Measurements from ENCODE around the gene HPN. TPM values are rescaled to one million over a fixed set of nuclear protein-coding genes. Genes with fewer than 3 reads are reported as not detected.
A peak's percentile ranks its signal among the peaks of the same experiment; 100 is the strongest.
"Not testable (repeated sequence)": the region's sequence is repeated elsewhere in the genome, so short reads cannot be mapped to it uniquely, and the experiment has no call there.

The HPN gene
- total and polyA plus RNA-seq, 5 experiments from 2014 or later: 0.16 TPM; not detected in 3

DNA sequence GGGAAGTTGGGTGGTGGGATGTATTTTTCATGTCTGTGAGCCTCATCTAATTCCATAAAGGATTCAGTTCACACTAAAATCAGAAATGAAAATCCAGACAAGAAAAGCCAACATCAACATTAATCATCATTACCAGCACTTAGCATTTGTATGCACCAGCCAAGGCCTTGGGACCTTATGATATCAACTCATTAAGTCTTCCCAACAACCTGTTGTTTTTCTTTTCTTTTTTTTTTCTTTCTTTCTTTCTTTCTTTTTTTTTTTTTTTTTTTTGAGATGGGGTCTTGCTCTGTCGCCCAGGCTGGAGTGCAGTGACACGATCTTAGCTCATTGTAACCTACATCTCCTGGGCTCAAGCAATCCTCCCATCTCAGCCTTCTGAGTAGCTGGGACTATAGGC is 9.1 kb downstream of the HPN start:
- POLR2A ChIA-PET: interaction anchor here (1.1 kb wide), 1 partner anchor 20 kb away, joined by 4 read pairs; the partner anchor contains the start of gene SCN1B
- H3K27ac Mint-ChIP-seq, H3K4me1 Mint-ChIP-seq, H3K4me3 Mint-ChIP-seq, ATAC-seq, H3K27me3 Mint-ChIP-seq, H3K36me3 Mint-ChIP-seq, DNase-seq, H3K9me3 Mint-ChIP-seq: not testable (repeated sequence)

DNA sequence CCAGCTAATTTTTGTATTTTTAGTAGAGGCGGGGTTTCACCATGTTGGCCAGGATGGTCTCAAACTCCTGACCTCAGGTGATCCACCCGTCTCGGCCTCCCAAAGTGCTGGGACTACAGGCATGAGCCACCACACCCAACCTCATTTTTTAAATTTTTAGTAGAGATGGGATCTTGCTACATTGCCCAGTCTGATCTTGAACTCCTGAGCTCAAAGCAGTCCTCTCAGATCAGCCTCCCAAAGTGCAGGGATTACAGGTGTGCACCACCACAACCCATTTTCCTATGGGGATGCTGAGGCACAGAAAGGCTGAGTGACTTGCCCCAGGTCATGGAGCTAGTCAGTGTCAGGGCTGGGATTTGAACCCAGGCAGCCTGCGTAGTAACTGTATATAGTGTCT is 9.7 kb downstream of the HPN start:
- H3K4me3 Mint-ChIP-seq, H3K36me3 Mint-ChIP-seq, H3K27ac Mint-ChIP-seq: not testable (repeated sequence)

DNA sequence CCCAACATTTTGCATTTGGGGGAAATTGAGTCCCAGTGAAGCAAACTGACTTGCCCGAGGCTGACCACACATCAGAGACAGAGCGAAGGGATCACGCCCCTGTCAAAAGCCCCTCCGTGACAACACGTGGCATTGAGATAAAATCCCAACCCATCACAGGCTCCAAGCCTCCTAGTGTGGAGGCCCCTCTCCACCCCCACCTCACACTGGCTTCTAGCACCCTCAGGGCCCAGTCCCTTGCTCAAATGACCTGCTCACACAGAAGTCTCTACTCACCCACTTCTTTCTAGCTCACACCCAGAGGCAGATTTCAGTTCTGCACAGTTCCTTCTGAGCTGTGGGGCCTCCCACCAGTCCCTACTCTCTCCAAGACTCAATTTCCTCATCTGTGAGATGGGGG is 10.3 kb downstream of the HPN start:
- peaks cover 0 to 2% (median 0%) of the 10 kb centered on the region in 4 donors for H3K4me1 Mint-ChIP-seq
- no peaks in the 10 kb centered on the region for H3K9me3 Mint-ChIP-seq
- ATAC-seq: no peak
- DNase-seq: no peak
- POLR2A ChIA-PET: no interaction called here
- H3K27ac Mint-ChIP-seq: no peak overlapping the region
- H3K36me3 Mint-ChIP-seq: no peaks in the 10 kb centered on the region
- H3K4me3 Mint-ChIP-seq: no peak overlapping the region
- peaks cover 0 to 3% (median 0%) of the 10 kb centered on the region in 5 donors for H3K27me3 Mint-ChIP-seq

More for the DNA sequence above, 9.7 kb downstream of the HPN start:
- ATAC-seq, H3K27me3 Mint-ChIP-seq, H3K9me3 Mint-ChIP-seq, H3K4me1 Mint-ChIP-seq, POLR2A ChIA-PET, DNase-seq: not testable (repeated sequence)

DNA sequence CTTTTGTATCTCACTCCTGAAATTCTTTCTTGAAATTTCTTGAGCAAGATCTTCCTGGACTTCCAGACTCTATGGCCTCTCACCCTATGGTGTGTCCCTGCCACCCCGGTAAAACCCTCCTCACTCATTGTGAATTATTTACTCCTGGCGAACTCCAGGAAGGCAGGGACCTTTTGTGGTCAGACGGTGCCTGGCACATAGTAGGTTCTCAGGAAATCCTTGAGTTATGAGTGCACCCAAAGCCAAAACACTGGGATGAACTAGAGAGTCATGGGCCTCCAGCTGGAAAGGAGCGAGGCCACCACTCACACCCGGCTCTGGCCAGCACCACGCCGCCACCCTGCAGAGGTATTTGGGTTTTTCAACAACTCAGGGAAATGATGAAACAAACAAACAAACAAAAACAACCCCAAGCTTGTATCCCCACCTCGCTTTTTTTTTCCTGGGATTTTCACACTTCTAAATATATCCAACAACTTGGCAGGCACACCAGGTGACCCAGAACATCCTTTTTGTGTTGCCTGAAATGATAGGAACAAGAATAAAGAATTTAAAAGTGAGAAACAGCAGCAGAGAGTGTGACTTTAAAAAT is 11.2 kb downstream of the HPN start:
- ATAC-seq: no peak
- POLR2A ChIA-PET: no interaction called here
- no peaks in the 10 kb centered on the region for H3K9me3 Mint-ChIP-seq
- H3K36me3 Mint-ChIP-seq: no peaks in the 10 kb centered on the region
- H3K27me3 Mint-ChIP-seq: peaks cover 0 to 3% (median 0%) of the 10 kb centered on the region in 5 donors
- DNase-seq: no peak
- no peak overlapping the region for H3K27ac Mint-ChIP-seq
- no peak overlapping the region for H3K4me3 Mint-ChIP-seq
- H3K4me1 Mint-ChIP-seq: peaks cover 0 to 2% (median 0%) of the 10 kb centered on the region in 4 donors

DNA sequence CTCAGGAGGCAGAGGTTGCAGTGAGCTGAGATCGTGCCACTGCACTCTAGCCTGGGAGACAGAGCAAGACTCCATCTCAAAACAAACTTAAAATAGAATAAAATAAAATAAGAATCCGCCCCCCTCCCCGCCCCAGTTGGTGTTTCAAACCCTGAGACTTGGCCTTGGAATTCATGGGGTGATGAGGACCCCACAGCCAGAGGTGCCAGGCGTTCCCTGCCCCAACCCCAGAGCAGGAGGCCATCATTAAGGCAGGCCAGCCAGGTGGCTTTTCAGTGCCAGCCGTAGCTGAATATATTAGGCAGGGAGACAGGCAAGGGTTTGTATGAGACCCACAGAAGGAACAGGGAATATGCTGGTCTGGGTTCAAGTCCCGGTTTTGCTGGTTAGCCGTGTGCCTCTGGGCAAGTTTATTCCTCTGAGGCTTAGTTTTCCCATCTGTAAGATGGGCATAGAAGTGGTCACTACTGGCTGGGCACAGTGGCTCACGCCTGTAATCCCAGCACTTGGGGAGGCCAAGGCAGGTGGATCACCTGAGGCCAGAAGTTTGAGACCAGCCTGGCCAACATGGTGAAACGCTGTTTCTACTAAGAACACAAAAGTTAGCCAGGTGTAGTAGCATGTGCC is 12.3 kb downstream of the HPN start:
- no peak for DNase-seq
- Mint-ChIP-seq H3K27me3 (peaks cover 0 to 2% (median 0%) of the 10 kb centered on the region in 5 donors), H3K4me1 (no peaks in the 10 kb centered on the region), H3K27ac (no peak overlapping the region), H3K4me3 (no peak overlapping the region), H3K9me3 (no peaks in the 10 kb centered on the region), H3K36me3 (no peaks in the 10 kb centered on the region)
- no peak for ATAC-seq
- POLR2A ChIA-PET: no interaction called here

DNA sequence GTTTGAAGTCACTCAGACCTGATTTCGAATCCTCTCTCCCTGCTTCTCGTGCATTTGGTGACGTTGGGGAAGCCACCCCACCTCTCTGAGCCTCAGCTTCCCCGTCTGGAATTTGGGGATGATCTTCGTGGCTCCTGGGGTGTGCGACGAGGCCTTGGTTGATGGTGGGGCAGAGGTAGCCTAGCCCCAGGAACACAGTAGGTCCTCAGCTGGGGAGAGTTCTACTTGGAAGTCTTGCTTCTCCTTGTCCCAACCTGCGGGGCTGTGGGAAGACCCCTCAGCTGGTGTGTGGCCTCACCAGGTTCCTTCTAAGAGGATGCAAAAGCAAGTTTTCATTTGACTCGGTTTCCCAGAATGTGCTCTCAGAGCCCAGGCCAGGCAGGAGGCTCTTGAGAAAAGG is 13.1 kb downstream of the HPN start:
- Mint-ChIP-seq H3K27ac (peak overlapping the region in 1 of 10 donors; percentile 31), H3K36me3 (no peaks in the 10 kb centered on the region), H3K4me3 (no peak overlapping the region), H3K27me3 (peaks cover 0 to 2% (median 0%) of the 10 kb centered on the region in 5 donors), H3K4me1 (no peaks in the 10 kb centered on the region), H3K9me3 (no peaks in the 10 kb centered on the region)
- ATAC-seq (no peak), DNase-seq (no peak)
- POLR2A ChIA-PET: no interaction called here

DNA sequence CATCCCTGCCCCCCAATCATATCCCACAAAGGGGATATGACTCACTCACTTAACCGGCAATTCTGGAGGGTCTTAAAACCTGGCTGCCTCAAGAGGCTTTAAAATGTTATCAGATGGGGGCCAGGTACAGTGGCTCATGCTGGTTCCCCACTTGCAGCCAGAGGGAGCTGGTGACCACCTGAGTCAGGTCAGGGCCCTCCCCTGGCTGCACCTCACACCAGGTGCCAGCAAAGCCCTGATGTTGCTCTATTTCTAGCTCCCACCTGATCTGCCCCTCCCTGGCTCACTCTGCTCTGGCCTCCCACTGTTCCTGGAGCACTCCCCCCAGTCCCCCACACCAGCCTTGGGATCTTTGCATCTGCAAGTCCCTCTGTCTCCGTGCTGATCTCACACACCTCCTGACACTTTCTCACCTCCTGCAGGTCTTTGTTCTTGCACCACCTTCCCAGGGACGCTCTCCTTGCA is 14.2 kb downstream of the HPN start:
- Mint-ChIP-seq H3K36me3 (no peaks in the 10 kb centered on the region), H3K4me1 (no peaks in the 10 kb centered on the region), H3K9me3 (no peaks in the 10 kb centered on the region), H3K27me3 (peaks cover 0 to 2% (median 0%) of the 10 kb centered on the region in 5 donors), H3K27ac (no peak overlapping the region), H3K4me3 (no peak overlapping the region)
- POLR2A ChIA-PET: no interaction called here
- peak; percentile 63 to 78 for ATAC-seq
- peak in 2 of 10 donors; percentile 11 to 20 for DNase-seq

DNA sequence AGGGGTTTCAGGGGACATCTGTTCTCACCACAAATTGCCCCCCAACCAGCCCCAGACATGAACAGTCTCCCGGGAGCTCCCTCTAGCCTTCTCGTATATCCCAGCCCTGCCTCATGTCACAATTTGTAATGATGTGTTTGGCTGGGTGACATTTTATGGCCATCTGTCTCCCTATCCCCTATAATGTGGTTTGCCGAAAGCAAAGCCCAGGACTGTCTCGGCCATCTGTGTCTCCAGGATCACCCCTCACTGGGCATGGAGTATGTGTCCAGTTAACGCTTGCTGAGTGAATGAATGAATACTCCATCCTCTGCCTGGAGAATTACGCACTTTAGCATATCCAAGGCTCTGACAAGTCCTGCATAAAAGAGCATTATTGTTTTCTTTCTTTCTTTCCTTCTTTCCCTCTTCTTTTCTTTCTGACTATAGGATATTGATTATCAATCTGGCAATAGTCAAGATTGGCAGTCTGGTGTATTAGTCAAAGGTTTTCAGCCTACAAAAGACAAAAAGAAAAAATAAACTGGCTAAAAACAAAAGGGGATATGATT is 15.1 kb downstream of the HPN start:
- Mint-ChIP-seq H3K9me3 (no peaks in the 10 kb centered on the region), H3K36me3 (no peaks in the 10 kb centered on the region), H3K4me1 (no peaks in the 10 kb centered on the region), H3K27ac (no peak overlapping the region), H3K4me3 (no peak overlapping the region), H3K27me3 (peaks cover 0 to 2% (median 0%) of the 10 kb centered on the region in 5 donors)
- DNase-seq (no peak), ATAC-seq (no peak)
- POLR2A ChIA-PET: no interaction called here

DNA sequence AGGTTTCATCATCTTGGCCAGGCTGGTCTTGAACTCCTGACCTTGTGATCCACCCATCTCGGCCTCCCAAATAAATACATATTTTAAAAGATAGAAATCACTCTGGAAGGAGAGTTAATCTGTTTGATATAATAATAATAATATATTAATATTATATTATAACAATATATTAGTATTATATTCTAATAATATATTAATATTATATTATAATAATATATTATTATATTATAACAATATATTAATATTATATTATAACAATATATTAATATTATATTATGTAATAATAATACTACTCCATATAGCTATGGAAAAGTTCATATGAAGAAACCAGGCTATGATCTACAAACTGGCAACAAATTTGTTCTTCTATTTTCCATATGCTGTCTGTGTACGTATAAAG is 16.8 kb downstream of the HPN start:
- DNase-seq: no peak
- Mint-ChIP-seq H3K9me3 (no peaks in the 10 kb centered on the region), H3K27ac (no peak overlapping the region), H3K27me3 (peaks cover 0 to 2% (median 0%) of the 10 kb centered on the region in 5 donors), H3K4me1 (no peaks in the 10 kb centered on the region), H3K4me3 (no peak overlapping the region), H3K36me3 (no peaks in the 10 kb centered on the region)
- POLR2A ChIA-PET: interaction anchor here (0.6 kb wide), 1 partner anchor 68 kb away, joined by 3 read pairs; no protein-coding TSS in a partner anchor
- ATAC-seq: no peak

DNA sequence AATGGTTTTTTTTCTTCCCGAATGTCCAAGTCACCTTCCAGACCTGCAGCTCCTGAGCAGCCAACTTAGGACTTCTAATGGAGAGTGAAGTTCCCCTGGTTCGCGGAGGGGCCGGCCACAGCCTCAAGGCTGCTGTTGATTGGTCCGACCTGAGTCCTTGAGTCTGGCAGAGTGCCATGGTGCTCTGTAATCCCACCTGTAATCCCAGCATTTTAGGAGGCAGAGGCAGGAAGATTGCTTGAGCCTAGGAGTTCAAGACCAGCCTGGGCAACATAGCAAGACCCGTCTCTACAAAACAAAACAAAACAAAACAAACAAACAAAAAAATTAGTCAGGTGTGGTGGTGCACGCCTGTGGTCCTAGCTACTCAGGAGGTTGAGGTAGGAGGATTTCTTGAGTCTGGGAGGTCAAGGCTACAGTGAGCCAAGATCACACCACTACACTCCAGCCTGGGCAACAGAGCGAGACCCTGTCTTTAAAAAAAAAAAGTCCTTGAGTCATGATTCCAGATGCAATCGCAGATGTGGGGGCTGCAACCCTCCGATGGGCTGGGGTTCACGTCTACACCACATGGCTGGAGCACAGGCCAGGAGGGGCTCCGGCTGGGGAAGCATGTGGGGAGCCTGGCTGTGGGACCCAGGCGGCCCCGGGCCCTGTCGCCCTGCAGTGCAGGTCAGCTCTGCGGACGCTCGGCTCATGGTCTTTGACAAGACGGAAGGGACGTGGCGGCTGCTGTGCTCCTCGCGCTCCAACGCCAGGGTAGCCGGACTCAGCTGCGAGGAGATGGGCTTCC is 17.7 kb downstream of the HPN start:
- no peaks in the 10 kb centered on the region for H3K4me1 Mint-ChIP-seq
- H3K36me3 Mint-ChIP-seq: no peaks in the 10 kb centered on the region
- POLR2A ChIA-PET: no interaction called here
- peaks cover 0 to 4% (median 0%) of the 10 kb centered on the region in 5 donors for H3K27me3 Mint-ChIP-seq
- no peak for DNase-seq
- no peak for ATAC-seq
- peak overlapping the region in 1 of 10 donors; percentile 6 for H3K27ac Mint-ChIP-seq
- no peak overlapping the region for H3K4me3 Mint-ChIP-seq
- H3K9me3 Mint-ChIP-seq: no peaks in the 10 kb centered on the region

DNA sequence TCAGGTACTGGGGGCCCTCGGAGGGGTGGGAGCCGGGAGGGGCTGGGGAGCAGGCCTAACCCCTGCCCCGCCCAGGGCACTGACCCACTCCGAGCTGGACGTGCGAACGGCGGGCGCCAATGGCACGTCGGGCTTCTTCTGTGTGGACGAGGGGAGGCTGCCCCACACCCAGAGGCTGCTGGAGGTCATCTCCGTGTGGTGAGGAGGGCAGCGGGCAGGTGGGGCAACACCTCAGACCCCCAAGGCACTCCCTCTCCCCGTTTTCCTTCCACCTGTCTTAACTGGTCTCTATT is 18.2 kb downstream of the HPN start:
- DNase-seq: no peak
- Mint-ChIP-seq H3K9me3 (no peaks in the 10 kb centered on the region), H3K4me3 (no peak overlapping the region), H3K27me3 (peaks cover 0 to 4% (median 0%) of the 10 kb centered on the region in 5 donors), H3K36me3 (no peaks in the 10 kb centered on the region), H3K4me1 (no peaks in the 10 kb centered on the region), H3K27ac (no peak overlapping the region)
- ATAC-seq: no peak
- POLR2A ChIA-PET: no interaction called here

DNA sequence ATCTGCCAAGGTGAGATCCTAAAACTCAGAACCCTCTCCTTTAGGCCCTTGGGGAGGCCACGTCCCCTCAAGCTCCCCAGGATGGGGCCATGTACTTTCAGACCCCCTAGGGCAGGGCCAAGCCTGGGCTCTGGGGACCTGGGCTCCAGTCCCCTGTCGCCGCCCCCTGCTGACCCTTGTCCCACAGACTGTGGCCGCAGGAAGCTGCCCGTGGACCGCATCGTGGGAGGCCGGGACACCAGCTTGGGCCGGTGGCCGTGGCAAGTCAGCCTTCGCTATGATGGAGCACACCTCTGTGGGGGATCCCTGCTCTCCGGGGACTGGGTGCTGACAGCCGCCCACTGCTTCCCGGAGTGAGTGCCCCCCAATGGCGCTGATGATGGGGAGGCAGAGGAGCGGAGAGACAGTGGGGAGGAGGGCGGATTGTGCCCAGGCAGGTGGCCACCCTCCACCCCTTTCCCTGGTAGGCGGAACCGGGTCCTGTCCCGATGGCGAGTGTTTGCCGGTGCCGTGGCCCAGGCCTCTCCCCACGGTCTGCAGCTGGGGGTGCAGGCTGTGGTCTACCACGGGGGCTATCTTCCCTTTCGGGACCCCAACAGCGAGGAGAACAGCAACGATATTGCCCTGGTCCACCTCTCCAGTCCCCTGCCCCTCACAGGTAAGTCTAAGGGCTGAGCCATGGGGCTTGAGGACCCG is 18.8 kb downstream of the HPN start:
- POLR2A ChIA-PET: no interaction called here
- ATAC-seq: no peak
- Mint-ChIP-seq H3K27ac (no peak overlapping the region), H3K36me3 (no peaks in the 10 kb centered on the region), H3K9me3 (no peaks in the 10 kb centered on the region), H3K27me3 (peaks cover 0 to 4% (median 0%) of the 10 kb centered on the region in 5 donors), H3K4me3 (no peak overlapping the region), H3K4me1 (no peaks in the 10 kb centered on the region)
- no peak for DNase-seq
